Fibroblast of skin of abdomen (primary cell): ENCODE results near the gene OASL.
A peak's percentile ranks its signal among the peaks of the same experiment; 100 is the strongest.

ENCODE experiments used
- DNase-seq: peaks from one replicate; pipeline ENCODE4 v3.0.0-alpha.2; 2013

OASL gene

GRCh38 chr12:120988234-120988633 is 50.8 kb downstream of the OASL start:
- no peak for DNase-seq

GRCh38 chr12:120984351-120984898 is 54.6 kb downstream of the OASL start:
- no peak for DNase-seq

- DNase-seq: no peak
These were observed 55.3 kb downstream of the OASL start for GRCh38 chr12:120983759-120984158.

GRCh38 chr12:120982659-120983058 is 56.4 kb downstream of the OASL start:
- no peak for DNase-seq

GRCh38 chr12:120981407-120981941 is 57.6 kb downstream of the OASL start:
- DNase-seq: no peak

- DNase-seq: no peak
These were observed 58.2 kb downstream of the OASL start for GRCh38 chr12:120980800-120981368.

GRCh38 chr12:120979862-120980696 is 59.0 kb downstream of the OASL start:
- no peak for DNase-seq

- DNase-seq: no peak
These were observed 59.7 kb downstream of the OASL start for GRCh38 chr12:120979220-120979861.

GRCh38 chr12:120978296-120979219 is 60.5 kb downstream of the OASL start, which contains the start of gene HNF1A:
HNF1A (plus strand) TSS chr12:120978543; CDS start chr12:120978769, 226 bp downstream.
- no peak for DNase-seq

- DNase-seq: no peak
These were observed 61.3 kb downstream of the OASL start for GRCh38 chr12:120977531-120978295.

GRCh38 chr12:120972870-120973543 is 66.0 kb downstream of the OASL start:
- no peak for DNase-seq

GRCh38 chr12:120971299-120972180 is 67.5 kb downstream of the OASL start:
- DNase-seq: peak; percentile 60

- no peak for DNase-seq
These were observed 68.7 kb downstream of the OASL start for GRCh38 chr12:120970310-120970709.
